Neural progenitor cell (in vitro differentiated cells): ENCODE results near the gene KMT2C. TPM values are rescaled to one million over a fixed set of nuclear protein-coding genes. Genes with fewer than 3 reads are reported as not detected.

Experiments used
- DNase-seq: peaks from one replicate; pipeline ENCODE4 v3.0.0-alpha.2; 2016; ENCODE audit warnings: low spot score
- H2AFZ ChIP-seq: fragments of 200-600 bp; sonication (generic); replicated peaks from 2 replicates; pipeline ENCODE4 v1.6.1; 2016; ENCODE audit warnings: antibody characterized with exemption
- H3F3A ChIP-seq: fragments of 200-600 bp; sonication (generic); 2 replicates; pipeline ENCODE4 v1.6.1; 2016; ENCODE audit warnings: antibody characterized with exemption, low read depth
- H3K27ac ChIP-seq: fragments of 200-600 bp; sonication (generic); 2 replicates; pipeline ENCODE4 v1.5.1; 2016; ENCODE audit warnings: mild to moderate bottlenecking
- H3K27me3 ChIP-seq: fragments of 200-600 bp; sonication (generic); 2 replicates; pipeline ENCODE4 v1.6.1; 2016; ENCODE audit warnings: mild to moderate bottlenecking, moderate library complexity
- H3K36me3 ChIP-seq: fragments of 200-600 bp; sonication (generic); 2 replicates; pipeline ENCODE4 v1.5.1; 2016
- H3K4me1 ChIP-seq: fragments of 200-600 bp; sonication (generic); 2 replicates; pipeline ENCODE4 v1.6.1; 2016; ENCODE audit warnings: mixed run types
- H3K4me2 ChIP-seq: fragments of 200-600 bp; sonication (generic); 2 replicates; pipeline ENCODE4 v1.6.1; 2016
- H3K4me3 ChIP-seq: fragments of 200-600 bp; sonication (generic); 2 replicates; pipeline ENCODE4 v1.5.1; 2016
- H3K79me2 ChIP-seq: fragments of 200-600 bp; sonication (generic); 2 replicates; pipeline ENCODE4 v1.6.1; 2016; ENCODE audit warnings: low read depth
- H3K9ac ChIP-seq: fragments of 200-600 bp; sonication (generic); 2 replicates; pipeline ENCODE4 v1.6.1; 2016
- H3K9me3 ChIP-seq: fragments of 200-600 bp; sonication (generic); 2 replicates; pipeline ENCODE4 v1.5.1; 2016; ENCODE audit warnings: low read depth
- H4K20me1 ChIP-seq: fragments of 200-600 bp; sonication (generic); 2 replicates; pipeline ENCODE4 v1.6.1; 2016; ENCODE audit warnings: low read depth
- H3K27ac Mint-ChIP-seq: 3 replicates; pipeline ENCODE4 v1.8.0; 2021; ENCODE audit warnings: mixed read lengths
- H3K27me3 Mint-ChIP-seq: 2 replicates; pipeline ENCODE4 v1.8.0; 2022; ENCODE audit warnings: low read depth, mild to moderate bottlenecking, inconsistent platforms, moderate library complexity, mixed read lengths; ENCODE audit not compliant: insufficient read depth
- H3K36me3 Mint-ChIP-seq: 3 replicates; pipeline ENCODE4 v1.8.0; 2021; ENCODE audit warnings: mixed read lengths
- H3K4me1 Mint-ChIP-seq: 3 replicates; pipeline ENCODE4 v1.8.0; 2021; ENCODE audit warnings: mixed read lengths
- H3K4me3 Mint-ChIP-seq: 3 replicates; pipeline ENCODE4 v1.8.0; 2021; ENCODE audit warnings: mild to moderate bottlenecking, moderate library complexity, mixed read lengths
- H3K9me3 Mint-ChIP-seq: 3 replicates; pipeline ENCODE4 v1.8.0; 2020; ENCODE audit warnings: mixed read lengths
- CTCF ChIP-seq: fragments of 200-600 bp; sonication (generic); IDR thresholded peaks from 2 replicates; pipeline ENCODE4 v1.5.1; 2017; ENCODE audit warnings: antibody characterized with exemption, mild to moderate bottlenecking
- EZH2 ChIP-seq: fragments of 200-600 bp; sonication (generic); IDR thresholded peaks from 2 replicates; pipeline ENCODE4 v1.6.1; 2017; ENCODE audit warnings: antibody characterized with exemption, mild to moderate bottlenecking, moderate library complexity
- EZH2phosphoT487 ChIP-seq: fragments of 200-600 bp; sonication (generic); IDR thresholded peaks from 2 replicates; pipeline ENCODE4 v1.6.1; 2017; ENCODE audit warnings: antibody characterized with exemption
- total RNA-seq: library from RNA; depleted of rRNA; stranded (reverse); fragments of >200 nt; gene quantifications from 2 replicates; pipeline ENCODE4 v1.2.3, GENCODE V29; 2015; ENCODE audit warnings: low replicate concordance

The KMT2C gene
- total RNA-seq, 1 donor from 2014 or later = 26.4 TPM

GRCh38 chr7:152203095-152203494 lies 232.7 kb downstream of the KMT2C start:
- H3K27ac Mint-ChIP-seq = no peak overlapping the region
- H3K79me2 ChIP-seq = no peaks in the 10 kb centered on the region
- no peaks in the 10 kb centered on the region for H4K20me1 ChIP-seq
- TF ChIP-seq CTCF = no peak
- no peak for TF ChIP-seq EZH2
- TF ChIP-seq EZH2phosphoT487 = no peak
- no peak overlapping the region for H3K4me2 ChIP-seq
- H3K4me1 Mint-ChIP-seq = no peaks in the 10 kb centered on the region
- H2AFZ ChIP-seq = no peak overlapping the region
- no peaks in the 10 kb centered on the region for H3K9me3 Mint-ChIP-seq
- no peak overlapping the region for H3K4me3 ChIP-seq
- DNase-seq = no peak
- no peaks in the 10 kb centered on the region for H3K9me3 ChIP-seq
- no peaks in the 10 kb centered on the region for H3K27me3 ChIP-seq
- H3K4me3 Mint-ChIP-seq = no peak overlapping the region
- H3K4me1 ChIP-seq = no peaks in the 10 kb centered on the region
- H3K27me3 Mint-ChIP-seq = no peaks in the 10 kb centered on the region
- no peak overlapping the region for H3K9ac ChIP-seq
- peaks cover 17% of the 10 kb centered on the region for H3K36me3 Mint-ChIP-seq
- peaks cover 4% of the 10 kb centered on the region for H3K36me3 ChIP-seq
- H3F3A ChIP-seq = no peaks in the 10 kb centered on the region
- no peak overlapping the region for H3K27ac ChIP-seq

DNA sequence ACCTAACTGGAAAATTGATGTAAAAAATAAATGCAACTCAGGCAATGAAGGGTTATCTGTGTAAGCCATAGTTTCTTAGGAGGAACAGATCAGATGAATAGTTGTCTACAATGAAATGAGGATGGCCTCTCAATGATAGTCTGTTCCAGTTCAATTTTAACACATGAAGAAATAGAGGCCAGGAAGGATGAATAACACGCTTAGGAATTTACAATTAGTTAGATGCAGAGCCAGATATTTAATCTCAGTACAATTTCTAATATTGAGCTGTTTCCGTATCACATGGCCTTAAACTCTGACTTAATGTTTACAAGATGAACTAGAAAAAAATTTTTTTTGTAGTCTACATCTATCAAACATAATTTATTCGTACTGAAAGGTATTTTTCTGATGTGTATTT lies 233.7 kb downstream of the KMT2C start:
- DNase-seq = no peak
- Histone ChIP-seq H3K4me1 (no peaks in the 10 kb centered on the region), H3K27ac (no peak overlapping the region), H3K4me3 (no peak overlapping the region), H3F3A (no peaks in the 10 kb centered on the region), H3K9ac (no peak overlapping the region), H3K27me3 (no peaks in the 10 kb centered on the region), H3K36me3 (peaks cover 9% of the 10 kb centered on the region), H3K9me3 (no peaks in the 10 kb centered on the region), H3K4me2 (no peak overlapping the region), H2AFZ (no peak overlapping the region), H4K20me1 (no peaks in the 10 kb centered on the region), H3K79me2 (no peaks in the 10 kb centered on the region)
- H3K27ac Mint-ChIP-seq = no peak overlapping the region
- H3K27me3 Mint-ChIP-seq = no peaks in the 10 kb centered on the region
- H3K36me3 Mint-ChIP-seq = peaks cover 21% of the 10 kb centered on the region
- H3K4me1 Mint-ChIP-seq = no peaks in the 10 kb centered on the region
- no peak overlapping the region for H3K4me3 Mint-ChIP-seq
- no peaks in the 10 kb centered on the region for H3K9me3 Mint-ChIP-seq
- no peak for TF ChIP-seq CTCF
- no peak for TF ChIP-seq EZH2phosphoT487
- no peak for TF ChIP-seq EZH2

- Histone ChIP-seq H4K20me1 (no peaks in the 10 kb centered on the region), H3K36me3 (peaks cover 20% of the 10 kb centered on the region), H3K9ac (no peak overlapping the region), H3F3A (no peaks in the 10 kb centered on the region), H3K9me3 (no peaks in the 10 kb centered on the region), H3K27me3 (no peaks in the 10 kb centered on the region), H2AFZ (no peak overlapping the region), H3K4me1 (no peaks in the 10 kb centered on the region), H3K4me2 (no peak overlapping the region), H3K4me3 (no peak overlapping the region), H3K79me2 (no peaks in the 10 kb centered on the region), H3K27ac (no peak overlapping the region)
- no peak for DNase-seq
- H3K9me3 Mint-ChIP-seq = no peaks in the 10 kb centered on the region
- TF ChIP-seq EZH2phosphoT487 (no peak), EZH2 (no peak), CTCF (no peak)
- no peak overlapping the region for H3K27ac Mint-ChIP-seq
- H3K4me3 Mint-ChIP-seq = no peak overlapping the region
- H3K4me1 Mint-ChIP-seq = no peaks in the 10 kb centered on the region
- H3K36me3 Mint-ChIP-seq = peaks cover 24% of the 10 kb centered on the region
- H3K27me3 Mint-ChIP-seq = no peaks in the 10 kb centered on the region
Observed at GRCh38 chr7:152200395-152200794, 235.4 kb downstream of the KMT2C start.

GRCh38 chr7:152196391-152196790 lies 239.4 kb downstream of the KMT2C start:
- peaks cover 24% of the 10 kb centered on the region for H3K36me3 ChIP-seq
- no peak overlapping the region for H3K4me3 ChIP-seq
- DNase-seq = no peak
- no peak overlapping the region for H3K4me2 ChIP-seq
- H2AFZ ChIP-seq = no peak overlapping the region
- no peaks in the 10 kb centered on the region for H3F3A ChIP-seq
- Mint-ChIP-seq H3K4me3 (no peak overlapping the region), H3K27ac (no peak overlapping the region), H3K27me3 (no peaks in the 10 kb centered on the region), H3K4me1 (no peaks in the 10 kb centered on the region), H3K9me3 (no peaks in the 10 kb centered on the region), H3K36me3 (peaks cover 34% of the 10 kb centered on the region)
- no peak overlapping the region for H3K27ac ChIP-seq
- TF ChIP-seq CTCF (no peak), EZH2 (no peak), EZH2phosphoT487 (no peak)
- no peaks in the 10 kb centered on the region for H3K4me1 ChIP-seq
- no peaks in the 10 kb centered on the region for H3K9me3 ChIP-seq
- H3K27me3 ChIP-seq = no peaks in the 10 kb centered on the region
- no peaks in the 10 kb centered on the region for H4K20me1 ChIP-seq
- no peaks in the 10 kb centered on the region for H3K79me2 ChIP-seq
- H3K9ac ChIP-seq = no peak overlapping the region
